Activated naive CD8-positive, alpha-beta T cell treated with anti-CD3 and anti-CD28 coated beads for 36 hours (primary cell): ENCODE results near the gene MPG. TPM values are rescaled to one million over a fixed set of nuclear protein-coding genes. Genes with fewer than 3 reads are reported as not detected.

ENCODE experiments used
- DNase-seq: peaks from one replicate; pipeline ENCODE4 v3.0.0; 2021
- H3K27ac Mint-ChIP-seq: one replicate; pipeline ENCODE4 v1.8.0; 2022; ENCODE audit warnings: mild to moderate bottlenecking, moderate library complexity, mixed read lengths
- H3K27me3 Mint-ChIP-seq: one replicate; pipeline ENCODE4 v1.8.0; 2022; ENCODE audit warnings: mild to moderate bottlenecking, mixed read lengths
- H3K36me3 Mint-ChIP-seq: one replicate; pipeline ENCODE4 v1.8.0; 2021; ENCODE audit warnings: mild to moderate bottlenecking, mixed read lengths
- H3K4me1 Mint-ChIP-seq: one replicate; pipeline ENCODE4 v1.8.0; 2021; ENCODE audit warnings: mixed read lengths
- H3K4me3 Mint-ChIP-seq: one replicate; pipeline ENCODE4 v1.8.0; 2022; ENCODE audit warnings: mild to moderate bottlenecking, moderate library complexity, mixed read lengths
- H3K9me3 Mint-ChIP-seq: one replicate; pipeline ENCODE4 v1.8.0; 2022; ENCODE audit warnings: mixed read lengths
- total RNA-seq, 2 experiments: library from RNA; stranded (reverse); gene quantifications; one replicate each; pipeline ENCODE4 v1.2.3, GENCODE V29; 2021

MPG gene
- total RNA-seq, 2 experiments from 2014 or later, result 51.6 to 56.7 TPM

GRCh38 chr16:83060-83603 lies 5.1 kb downstream of the MPG start:
- no peaks in the 10 kb centered on the region for H3K27me3 Mint-ChIP-seq
- H3K27ac Mint-ChIP-seq, result peak overlapping the region; percentile 38
- DNase-seq, result no peak
- peaks cover 16% of the 10 kb centered on the region for H3K36me3 Mint-ChIP-seq
- H3K9me3 Mint-ChIP-seq, result no peaks in the 10 kb centered on the region
- no peak overlapping the region for H3K4me3 Mint-ChIP-seq
- peaks cover 30% of the 10 kb centered on the region for H3K4me1 Mint-ChIP-seq

- H3K4me3 Mint-ChIP-seq, result peak overlapping the region; percentile 1
- DNase-seq, result peak; percentile 55
- H3K27me3 Mint-ChIP-seq, result no peaks in the 10 kb centered on the region
- peak overlapping the region; percentile 79 for H3K27ac Mint-ChIP-seq
- H3K9me3 Mint-ChIP-seq, result no peaks in the 10 kb centered on the region
- H3K4me1 Mint-ChIP-seq, result peaks cover 25% of the 10 kb centered on the region
- peaks cover 19% of the 10 kb centered on the region for H3K36me3 Mint-ChIP-seq
Observed at GRCh38 chr16:83781-84615, 6.0 kb downstream of the MPG start.

GRCh38 chr16:84718-85406 lies 6.8 kb downstream of the MPG start:
- H3K4me3 Mint-ChIP-seq, result peak overlapping the region; percentile 51
- no peaks in the 10 kb centered on the region for H3K27me3 Mint-ChIP-seq
- peaks cover 21% of the 10 kb centered on the region for H3K4me1 Mint-ChIP-seq
- no peaks in the 10 kb centered on the region for H3K9me3 Mint-ChIP-seq
- peak overlapping the region; percentile 79 for H3K27ac Mint-ChIP-seq
- DNase-seq, result peak; percentile 81
- peaks cover 15% of the 10 kb centered on the region for H3K36me3 Mint-ChIP-seq

GRCh38 chr16:85407-85782 lies 7.4 kb downstream of the MPG start:
- H3K36me3 Mint-ChIP-seq, result peaks cover 15% of the 10 kb centered on the region
- no peaks in the 10 kb centered on the region for H3K9me3 Mint-ChIP-seq
- H3K27me3 Mint-ChIP-seq, result no peaks in the 10 kb centered on the region
- peaks cover 21% of the 10 kb centered on the region for H3K4me1 Mint-ChIP-seq
- H3K27ac Mint-ChIP-seq, result peak overlapping the region; percentile 79
- no peak for DNase-seq
- no peak overlapping the region for H3K4me3 Mint-ChIP-seq

GRCh38 chr16:85865-86264 lies 7.8 kb downstream of the MPG start:
- Mint-ChIP-seq H3K27ac (peak overlapping the region; percentile 54), H3K27me3 (no peaks in the 10 kb centered on the region), H3K36me3 (peaks cover 19% of the 10 kb centered on the region), H3K9me3 (no peaks in the 10 kb centered on the region), H3K4me1 (peaks cover 21% of the 10 kb centered on the region), H3K4me3 (no peak overlapping the region)
- no peak for DNase-seq

- peaks cover 19% of the 10 kb centered on the region for H3K36me3 Mint-ChIP-seq
- DNase-seq, result no peak
- no peak overlapping the region for H3K27ac Mint-ChIP-seq
- no peaks in the 10 kb centered on the region for H3K9me3 Mint-ChIP-seq
- H3K4me3 Mint-ChIP-seq, result no peak overlapping the region
- peaks cover 21% of the 10 kb centered on the region for H3K4me1 Mint-ChIP-seq
- H3K27me3 Mint-ChIP-seq, result no peaks in the 10 kb centered on the region
Observed at GRCh38 chr16:86483-86952, 8.5 kb downstream of the MPG start.

GRCh38 chr16:88613-89012 lies 10.6 kb downstream of the MPG start:
- H3K9me3 Mint-ChIP-seq, result no peaks in the 10 kb centered on the region
- H3K4me1 Mint-ChIP-seq, result peaks cover 18% of the 10 kb centered on the region
- DNase-seq, result no peak
- no peak overlapping the region for H3K4me3 Mint-ChIP-seq
- no peak overlapping the region for H3K27ac Mint-ChIP-seq
- no peaks in the 10 kb centered on the region for H3K27me3 Mint-ChIP-seq
- peaks cover 19% of the 10 kb centered on the region for H3K36me3 Mint-ChIP-seq

GRCh38 chr16:89391-90302 lies 11.6 kb downstream of the MPG start:
- Mint-ChIP-seq H3K4me1 (peaks cover 8% of the 10 kb centered on the region), H3K36me3 (peaks cover 13% of the 10 kb centered on the region), H3K27ac (no peak overlapping the region), H3K9me3 (no peaks in the 10 kb centered on the region), H3K27me3 (no peaks in the 10 kb centered on the region), H3K4me3 (no peak overlapping the region)
- DNase-seq, result no peak

- H3K27ac Mint-ChIP-seq, result no peak overlapping the region
- no peak for DNase-seq
- H3K4me3 Mint-ChIP-seq, result no peak overlapping the region
- H3K27me3 Mint-ChIP-seq, result no peaks in the 10 kb centered on the region
- peaks cover 8% of the 10 kb centered on the region for H3K36me3 Mint-ChIP-seq
- H3K9me3 Mint-ChIP-seq, result no peaks in the 10 kb centered on the region
- H3K4me1 Mint-ChIP-seq, result no peaks in the 10 kb centered on the region
Observed at GRCh38 chr16:91484-91883, 13.5 kb downstream of the MPG start.

GRCh38 chr16:92431-93339 lies 14.7 kb downstream of the MPG start:
- Mint-ChIP-seq H3K9me3 (no peaks in the 10 kb centered on the region), H3K4me3 (no peak overlapping the region), H3K4me1 (no peaks in the 10 kb centered on the region), H3K27ac (no peak overlapping the region), H3K36me3 (peaks cover 10% of the 10 kb centered on the region), H3K27me3 (no peaks in the 10 kb centered on the region)
- no peak for DNase-seq

GRCh38 chr16:94918-95265 lies 16.9 kb downstream of the MPG start:
- no peaks in the 10 kb centered on the region for H3K9me3 Mint-ChIP-seq
- H3K27ac Mint-ChIP-seq, result no peak overlapping the region
- no peaks in the 10 kb centered on the region for H3K27me3 Mint-ChIP-seq
- no peak overlapping the region for H3K4me3 Mint-ChIP-seq
- H3K4me1 Mint-ChIP-seq, result no peaks in the 10 kb centered on the region
- DNase-seq, result no peak
- H3K36me3 Mint-ChIP-seq, result peaks cover 8% of the 10 kb centered on the region

GRCh38 chr16:96935-97381 lies 18.9 kb downstream of the MPG start:
- Mint-ChIP-seq H3K4me1 (no peaks in the 10 kb centered on the region), H3K4me3 (no peak overlapping the region), H3K27ac (no peak overlapping the region), H3K27me3 (no peaks in the 10 kb centered on the region), H3K9me3 (no peaks in the 10 kb centered on the region), H3K36me3 (peaks cover 4% of the 10 kb centered on the region)
- peak; percentile 91 for DNase-seq

GRCh38 chr16:97822-98221 lies 19.8 kb downstream of the MPG start:
- H3K4me1 Mint-ChIP-seq, result no peaks in the 10 kb centered on the region
- no peak for DNase-seq
- no peak overlapping the region for H3K27ac Mint-ChIP-seq
- H3K27me3 Mint-ChIP-seq, result no peaks in the 10 kb centered on the region
- H3K36me3 Mint-ChIP-seq, result peaks cover 4% of the 10 kb centered on the region
- H3K4me3 Mint-ChIP-seq, result no peak overlapping the region
- no peaks in the 10 kb centered on the region for H3K9me3 Mint-ChIP-seq

GRCh38 chr16:100989-101388 lies 23.0 kb downstream of the MPG start:
- DNase-seq, result no peak
- no peaks in the 10 kb centered on the region for H3K27me3 Mint-ChIP-seq
- H3K4me3 Mint-ChIP-seq, result no peak overlapping the region
- no peaks in the 10 kb centered on the region for H3K9me3 Mint-ChIP-seq
- H3K4me1 Mint-ChIP-seq, result no peaks in the 10 kb centered on the region
- H3K27ac Mint-ChIP-seq, result no peak overlapping the region
- peaks cover 9% of the 10 kb centered on the region for H3K36me3 Mint-ChIP-seq
